Stimulated activated CD8-positive, alpha-beta memory T cell treated with anti-CD3 and anti-CD28 coated beads, Interleukin-12 subunit alpha, Interleukin-12 subunit beta, amount 100 ng/mL, for 24 hours (primary cell): Measurements from ENCODE around the gene MYO1E.
"Not testable (repeated sequence)": the region's sequence is repeated elsewhere in the genome, so short reads cannot be mapped to it uniquely, and the experiment has no call there.

Experiments
- DNase-seq: peaks from one replicate; pipeline ENCODE4 v3.0.0-alpha.2; 2020; ENCODE audit errors: extremely low read depth

Gene MYO1E

GRCh38 chr15:59292442-59293151, 80.1 kb downstream of the MYO1E start:
- DNase-seq = no peak

- DNase-seq = no peak
Measured at GRCh38 chr15:59291213-59291549, 81.5 kb downstream of the MYO1E start.

GRCh38 chr15:59290295-59291212, 82.1 kb downstream of the MYO1E start:
- DNase-seq = no peak

GRCh38 chr15:59289574-59289973, 83.1 kb downstream of the MYO1E start:
- no peak for DNase-seq

- DNase-seq = no peak
Measured at GRCh38 chr15:59283717-59284391, 88.8 kb downstream of the MYO1E start.

GRCh38 chr15:59282515-59283337, 89.9 kb downstream of the MYO1E start:
- DNase-seq = no peak

- no peak for DNase-seq
Measured at GRCh38 chr15:59281699-59282098, 91.0 kb downstream of the MYO1E start.

GRCh38 chr15:59280855-59281254, 91.8 kb downstream of the MYO1E start:
- DNase-seq = no peak

GRCh38 chr15:59280292-59280691, 92.4 kb downstream of the MYO1E start:
- not testable (repeated sequence) for DNase-seq

- DNase-seq = no peak
Measured at GRCh38 chr15:59279023-59279422, 93.6 kb downstream of the MYO1E start.

GRCh38 chr15:59278120-59278519, 94.6 kb downstream of the MYO1E start:
- no peak for DNase-seq

GRCh38 chr15:59276225-59277178, 96.2 kb downstream of the MYO1E start:
- DNase-seq = no peak

GRCh38 chr15:59274126-59274970, 98.3 kb downstream of the MYO1E start:
- DNase-seq = no peak

GRCh38 chr15:59273234-59273633, 99.4 kb downstream of the MYO1E start:
- DNase-seq = no peak

- DNase-seq = no peak
Measured at GRCh38 chr15:59271595-59272201, 101.0 kb downstream of the MYO1E start.

GRCh38 chr15:59268852-59269407, 103.7 kb downstream of the MYO1E start:
- no peak for DNase-seq

- no peak for DNase-seq
Measured at GRCh38 chr15:59268168-59268851, 104.4 kb downstream of the MYO1E start.

- no peak for DNase-seq
Measured at GRCh38 chr15:59266028-59266427, 106.6 kb downstream of the MYO1E start.
